ENCODE results near the gene KCNQ5.

KCNQ5 gene

GRCh38 chr6:72741083-72741482 is 119.2 kb downstream of the KCNQ5 start:
- DNase-seq (ENCODE audit: low read depth, low spot score): no peak

DNA sequence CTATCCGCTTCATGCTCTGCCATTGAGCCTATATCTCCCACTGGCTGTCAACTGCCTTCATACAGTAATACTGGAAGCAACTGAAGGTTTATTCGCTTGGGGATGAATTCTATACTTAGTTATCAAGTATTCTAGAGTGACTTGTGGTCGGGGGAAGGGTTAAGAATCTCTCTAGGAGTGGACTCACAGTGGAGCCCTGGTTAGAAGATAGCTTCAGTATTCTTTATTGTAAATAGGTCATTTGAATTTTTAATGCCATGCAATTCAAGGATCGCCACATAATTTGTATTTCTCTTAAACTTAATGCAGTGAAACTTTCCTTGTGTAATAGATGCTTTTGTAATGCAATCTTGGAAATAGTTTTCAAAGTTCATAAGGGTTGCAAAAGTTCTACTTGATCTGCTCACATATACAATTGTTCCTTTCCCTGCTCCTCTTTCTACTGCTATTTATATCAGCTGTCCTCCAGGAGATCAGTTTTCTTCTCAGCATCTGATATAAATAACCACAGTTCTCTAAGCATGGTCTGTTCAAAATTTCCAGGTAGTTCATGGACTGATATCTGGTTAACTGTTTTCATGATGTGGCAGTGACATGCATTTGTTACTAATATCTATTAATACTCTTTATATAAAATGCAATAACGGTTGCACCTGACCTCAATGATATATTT is 120.3 kb downstream of the KCNQ5 start:
- DNase-seq (ENCODE audit: low read depth, low spot score): no peak

DNA sequence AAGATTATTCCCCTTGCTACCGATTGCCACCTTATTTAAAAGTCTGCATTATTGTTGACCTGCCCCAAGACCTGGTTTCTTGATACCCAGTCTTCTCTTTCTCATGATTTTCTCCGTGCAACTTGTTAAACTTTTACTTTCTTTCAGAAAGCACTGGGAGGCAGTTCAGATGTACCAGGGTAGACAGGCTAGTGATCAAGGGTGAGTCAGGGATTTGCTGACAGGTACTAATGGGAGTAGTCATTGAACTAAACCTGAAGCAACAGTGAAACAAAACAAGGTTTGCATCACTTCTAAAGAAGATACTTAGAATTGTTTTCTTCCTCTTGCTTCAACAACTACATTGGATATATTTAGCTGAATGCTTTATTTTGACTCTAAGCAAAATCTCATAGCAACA is 124.4 kb downstream of the KCNQ5 start:
- no peak for DNase-seq (ENCODE audit: low read depth, low spot score)

- DNase-seq (ENCODE audit: low read depth, low spot score): no peak
Measured at GRCh38 chr6:72748759-72749158, 126.9 kb downstream of the KCNQ5 start.

GRCh38 chr6:72755752-72756151 is 133.9 kb downstream of the KCNQ5 start:
- DNase-seq (ENCODE audit: low read depth, low spot score): no peak

DNA sequence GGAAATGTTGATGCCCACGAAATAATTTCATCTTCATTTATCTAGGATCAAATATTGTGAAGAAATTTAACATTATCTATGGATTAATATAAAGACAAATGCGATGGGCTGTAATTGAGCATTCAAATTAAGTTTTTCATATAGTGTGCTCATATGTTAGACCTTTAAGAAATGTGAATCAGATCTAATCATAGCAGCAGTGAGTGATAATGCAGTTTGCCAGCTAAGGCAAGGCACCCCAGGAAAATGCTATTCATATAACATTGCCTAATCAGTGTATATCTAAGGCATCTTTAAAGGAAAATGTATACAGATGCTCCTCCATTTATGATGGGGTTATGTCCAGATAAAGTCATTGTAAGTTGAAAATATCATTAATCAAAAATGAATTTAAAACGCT is 135.2 kb downstream of the KCNQ5 start:
- DNase-seq (ENCODE audit: low read depth, low spot score): no peak

DNA sequence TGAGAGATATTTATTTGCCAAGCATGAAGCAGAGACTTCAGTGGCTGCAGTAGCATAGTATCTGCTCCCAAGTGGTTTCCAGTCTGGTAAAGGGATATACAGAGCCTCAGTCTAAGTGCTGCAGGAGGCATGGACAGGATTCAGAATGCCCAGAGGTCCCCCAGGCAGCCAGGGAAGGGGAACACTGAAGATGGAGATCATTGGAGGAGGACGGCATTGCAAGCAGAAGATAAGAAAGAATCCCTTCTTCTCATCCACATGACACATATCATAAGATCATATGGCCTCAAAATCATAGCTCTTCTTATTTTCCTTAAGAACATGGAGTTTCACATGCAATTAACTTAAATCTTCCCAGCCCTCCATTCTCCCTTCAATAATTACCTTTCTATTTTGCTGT is 136.1 kb downstream of the KCNQ5 start:
- no peak for DNase-seq (ENCODE audit: low read depth, low spot score)

- DNase-seq (ENCODE audit: low read depth, low spot score): no peak
Measured at GRCh38 chr6:72758901-72759300, 137.0 kb downstream of the KCNQ5 start.

GRCh38 chr6:72760114-72760793 is 138.4 kb downstream of the KCNQ5 start:
- no peak for DNase-seq (ENCODE audit: low read depth, low spot score)

GRCh38 chr6:72761761-72762160 is 139.9 kb downstream of the KCNQ5 start:
- DNase-seq (ENCODE audit: low read depth, low spot score): no peak

GRCh38 chr6:72769459-72770125 is 147.7 kb downstream of the KCNQ5 start:
- no peak for DNase-seq (ENCODE audit: low read depth, low spot score)

DNA sequence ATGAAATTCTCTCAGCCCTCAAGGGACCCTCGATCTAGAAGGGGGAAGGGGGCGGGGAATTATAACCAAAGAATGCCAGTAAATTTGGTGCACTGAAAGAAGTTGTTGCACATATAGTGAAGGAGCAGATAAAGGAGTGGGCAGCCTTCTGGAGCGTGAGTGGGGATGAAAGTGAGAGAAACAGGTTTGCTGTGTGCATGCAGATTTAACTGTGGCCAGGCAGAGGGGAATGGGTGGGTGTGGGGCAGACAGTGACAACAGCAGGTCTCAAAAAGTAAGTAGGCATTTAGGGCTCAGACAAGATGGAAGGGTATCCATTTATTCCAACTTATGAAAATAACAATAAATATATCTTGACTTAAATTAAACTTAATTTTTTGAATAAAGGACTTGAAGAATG is 149.1 kb downstream of the KCNQ5 start:
- DNase-seq (ENCODE audit: low read depth, low spot score): no peak

GRCh38 chr6:72776456-72776855 is 154.6 kb downstream of the KCNQ5 start:
- DNase-seq (ENCODE audit: low read depth, low spot score): no peak

DNA sequence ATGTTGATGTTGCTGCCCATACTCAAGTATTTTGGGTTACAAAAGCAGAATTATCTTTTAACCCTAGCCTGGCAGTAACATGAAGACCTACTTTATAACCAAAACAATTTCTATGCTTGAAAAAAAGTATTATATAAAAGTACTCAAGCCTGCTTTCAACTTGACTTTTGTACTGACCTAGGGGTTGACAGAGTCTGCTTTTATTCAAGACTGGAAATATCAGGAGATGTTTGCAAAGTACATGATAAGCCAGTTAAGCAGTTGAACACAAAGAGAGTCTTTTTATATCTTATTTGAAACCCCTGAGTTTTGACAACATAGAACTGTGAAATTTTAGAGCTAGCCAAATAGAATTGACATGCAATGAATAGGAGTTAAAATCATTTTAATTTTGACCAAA is 159.8 kb downstream of the KCNQ5 start:
- no peak for DNase-seq (ENCODE audit: low read depth, low spot score)

DNA sequence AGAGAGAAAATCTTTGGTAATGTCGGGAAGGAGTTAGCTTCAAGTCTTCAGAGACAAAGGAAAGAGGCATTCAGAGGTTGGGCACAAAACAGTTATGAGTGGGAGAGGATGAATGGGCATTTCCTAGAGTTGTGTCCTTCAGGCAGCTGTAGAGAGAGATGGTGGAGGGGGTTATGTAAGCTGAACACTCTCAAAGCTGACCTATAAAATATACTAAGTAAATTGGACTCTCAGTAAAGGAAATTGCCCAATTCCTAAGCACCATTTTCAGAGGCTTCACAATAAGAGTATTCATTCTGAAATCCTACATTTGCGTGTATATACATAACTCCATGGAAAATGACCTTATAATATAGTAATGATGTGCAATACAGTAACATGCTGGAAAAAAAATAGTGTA is 161.2 kb downstream of the KCNQ5 start:
- DNase-seq (ENCODE audit: low read depth, low spot score): no peak

- no peak for DNase-seq (ENCODE audit: low read depth, low spot score)
Measured at GRCh38 chr6:72783666-72784065, 161.8 kb downstream of the KCNQ5 start.

- DNase-seq (ENCODE audit: low read depth, low spot score): no peak
Measured at GRCh38 chr6:72784071-72784470, 162.2 kb downstream of the KCNQ5 start.

GRCh38 chr6:72784581-72784980 is 162.7 kb downstream of the KCNQ5 start:
- no peak for DNase-seq (ENCODE audit: low read depth, low spot score)

DNA sequence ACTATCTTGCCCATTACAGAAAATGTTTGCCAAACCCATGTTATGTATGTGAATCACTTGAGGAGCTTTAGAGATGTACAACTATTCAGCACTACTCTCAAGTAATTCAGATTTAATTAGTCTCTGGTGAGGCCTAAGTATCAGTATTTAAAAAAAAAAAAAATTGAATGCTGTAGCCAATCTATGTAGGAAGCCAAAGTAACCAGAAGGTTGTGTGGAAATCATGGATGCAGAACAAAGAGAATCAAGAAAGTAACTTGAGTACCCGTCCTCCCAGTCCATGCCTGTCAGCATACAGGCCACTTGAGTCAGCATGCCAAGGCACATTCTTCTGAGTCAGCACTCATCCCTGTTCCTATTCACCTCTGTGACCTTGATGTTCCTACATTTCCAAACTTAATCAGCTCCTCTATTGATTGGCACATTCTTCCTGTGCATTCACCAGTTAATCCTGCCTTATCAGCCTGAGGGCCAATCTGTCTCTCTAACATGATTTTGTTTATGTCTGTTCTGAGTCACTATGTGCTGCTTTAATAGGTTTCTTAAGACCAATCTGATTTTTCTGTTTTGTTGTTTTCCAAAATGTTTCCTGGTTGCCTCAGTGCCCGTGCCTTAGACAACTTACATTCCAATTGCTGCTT is 165.6 kb downstream of the KCNQ5 start:
- peak; percentile 50 for DNase-seq (ENCODE audit: low read depth, low spot score)

- no peak for DNase-seq (ENCODE audit: low read depth, low spot score)
Measured at GRCh38 chr6:72788188-72788587, 166.3 kb downstream of the KCNQ5 start.

GRCh38 chr6:72789145-72789544 is 167.3 kb downstream of the KCNQ5 start:
- DNase-seq (ENCODE audit: low read depth, low spot score): no peak

DNA sequence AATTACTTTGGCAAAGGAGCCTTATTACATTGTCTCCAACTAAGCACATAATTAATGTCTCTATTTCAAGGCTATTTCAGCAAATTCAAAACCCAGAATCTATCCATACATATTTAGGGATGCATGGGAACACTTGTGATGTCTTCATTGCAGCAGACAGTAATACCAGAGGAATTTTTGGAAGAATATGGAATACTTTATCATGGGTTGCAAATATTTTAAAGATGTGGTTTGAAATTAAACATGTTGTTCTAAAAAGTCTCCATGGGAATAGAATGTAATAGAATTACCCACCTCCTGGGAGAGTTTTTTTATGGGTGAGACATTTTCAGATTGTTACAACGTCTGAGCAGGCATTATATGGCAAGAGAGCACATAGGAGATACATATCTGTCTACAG is 170.8 kb downstream of the KCNQ5 start:
- no peak for DNase-seq (ENCODE audit: low read depth, low spot score)
